SU-DHL-6 (cell line): ENCODE results near the gene FIGLA.

Experiments
- EZH2phosphoT487 ChIP-seq: fragments of 200-600 bp; sonication (generic), shearing (Covaris generic); conservative IDR thresholded peaks from 2 replicates; pipeline ENCODE4 v1.6.1; 2018; ENCODE audit warnings: mild to moderate bottlenecking, antibody characterized with exemption, low read length, moderate library complexity, mixed read lengths
- TF ChIP-seq, protein P1 (sequence below): fragments of 200-600 bp; sonication (generic); IDR thresholded peaks from one replicate; pipeline ENCODE4 v1.5.1; 2017; ENCODE audit warnings: antibody characterized with exemption, mild to moderate bottlenecking, low read length, moderate library complexity; ENCODE audit not compliant: insufficient read depth, poor library complexity, severe bottlenecking

- TF ChIP-seq, protein P1, sequence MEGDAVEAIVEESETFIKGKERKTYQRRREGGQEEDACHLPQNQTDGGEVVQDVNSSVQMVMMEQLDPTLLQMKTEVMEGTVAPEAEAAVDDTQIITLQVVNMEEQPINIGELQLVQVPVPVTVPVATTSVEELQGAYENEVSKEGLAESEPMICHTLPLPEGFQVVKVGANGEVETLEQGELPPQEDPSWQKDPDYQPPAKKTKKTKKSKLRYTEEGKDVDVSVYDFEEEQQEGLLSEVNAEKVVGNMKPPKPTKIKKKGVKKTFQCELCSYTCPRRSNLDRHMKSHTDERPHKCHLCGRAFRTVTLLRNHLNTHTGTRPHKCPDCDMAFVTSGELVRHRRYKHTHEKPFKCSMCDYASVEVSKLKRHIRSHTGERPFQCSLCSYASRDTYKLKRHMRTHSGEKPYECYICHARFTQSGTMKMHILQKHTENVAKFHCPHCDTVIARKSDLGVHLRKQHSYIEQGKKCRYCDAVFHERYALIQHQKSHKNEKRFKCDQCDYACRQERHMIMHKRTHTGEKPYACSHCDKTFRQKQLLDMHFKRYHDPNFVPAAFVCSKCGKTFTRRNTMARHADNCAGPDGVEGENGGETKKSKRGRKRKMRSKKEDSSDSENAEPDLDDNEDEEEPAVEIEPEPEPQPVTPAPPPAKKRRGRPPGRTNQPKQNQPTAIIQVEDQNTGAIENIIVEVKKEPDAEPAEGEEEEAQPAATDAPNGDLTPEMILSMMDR = no peak
- TF ChIP-seq EZH2phosphoT487 = no peak
Observed at GRCh38 chr2:70779491-70779890, 11.0 kb downstream of the FIGLA start.
